ENCODE data around the gene SAMD4A.

SAMD4A gene

GRCh38 chr14:54662491-54663133 is 95.7 kb downstream of the SAMD4A start:
- DNase-seq = no peak

DNA sequence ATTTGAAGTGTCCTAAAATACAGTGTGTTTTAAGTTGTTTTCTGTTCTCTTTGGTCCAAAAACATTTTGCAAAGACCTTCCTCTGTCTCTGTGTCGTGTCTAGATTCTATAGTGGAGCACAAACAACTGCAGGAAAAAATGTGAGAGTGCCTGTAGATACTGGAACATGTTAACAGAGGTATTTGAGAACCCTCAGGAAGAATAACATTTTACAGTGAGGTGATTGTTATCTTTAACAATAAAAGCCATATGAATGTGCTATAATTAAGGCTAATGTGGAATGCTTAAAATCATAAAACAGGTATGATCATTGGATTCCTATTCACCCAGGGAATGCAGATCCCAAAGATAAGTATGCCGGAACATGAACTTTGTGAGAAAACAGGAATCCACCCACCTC is 98.0 kb downstream of the SAMD4A start:
- no peak for DNase-seq

- no peak for DNase-seq
Observed at GRCh38 chr14:54665946-54666345, 99.0 kb downstream of the SAMD4A start.

DNA sequence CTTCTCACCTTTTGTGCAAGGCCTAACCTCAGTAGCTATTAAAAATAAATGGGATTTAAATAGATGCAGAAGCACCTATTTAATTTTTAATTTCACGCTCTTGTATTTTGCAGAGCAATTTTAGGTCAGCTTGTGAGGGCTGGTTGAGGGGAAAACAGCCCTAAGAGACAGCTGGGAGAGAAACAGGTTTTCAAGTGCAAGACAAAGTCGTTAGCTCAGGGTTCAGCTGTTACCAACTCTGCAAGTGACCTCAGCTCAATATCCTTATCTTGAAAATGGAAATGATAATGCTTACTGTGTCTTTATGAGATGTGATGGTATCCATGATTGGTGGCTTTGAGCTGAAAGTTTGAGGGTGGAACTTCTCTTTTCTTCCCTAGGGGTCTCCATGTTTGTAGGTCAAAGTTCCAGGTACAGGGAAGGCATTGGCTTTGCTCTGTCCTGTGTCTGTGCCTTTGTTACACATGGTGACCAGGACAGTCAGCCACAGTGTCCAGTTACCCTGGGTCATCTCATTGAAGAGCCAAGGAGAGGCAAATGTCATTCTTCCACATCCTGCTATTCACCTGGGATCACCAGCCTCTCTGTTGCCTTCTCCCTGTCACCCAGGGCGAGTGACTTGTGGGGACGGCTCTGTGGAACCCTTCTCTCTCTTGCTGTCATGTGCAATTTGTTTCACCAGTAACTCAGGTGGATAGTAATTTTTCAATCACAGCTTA is 100.3 kb downstream of the SAMD4A start:
- DNase-seq = no peak

GRCh38 chr14:54667764-54668163 is 100.8 kb downstream of the SAMD4A start:
- DNase-seq = no peak

DNA sequence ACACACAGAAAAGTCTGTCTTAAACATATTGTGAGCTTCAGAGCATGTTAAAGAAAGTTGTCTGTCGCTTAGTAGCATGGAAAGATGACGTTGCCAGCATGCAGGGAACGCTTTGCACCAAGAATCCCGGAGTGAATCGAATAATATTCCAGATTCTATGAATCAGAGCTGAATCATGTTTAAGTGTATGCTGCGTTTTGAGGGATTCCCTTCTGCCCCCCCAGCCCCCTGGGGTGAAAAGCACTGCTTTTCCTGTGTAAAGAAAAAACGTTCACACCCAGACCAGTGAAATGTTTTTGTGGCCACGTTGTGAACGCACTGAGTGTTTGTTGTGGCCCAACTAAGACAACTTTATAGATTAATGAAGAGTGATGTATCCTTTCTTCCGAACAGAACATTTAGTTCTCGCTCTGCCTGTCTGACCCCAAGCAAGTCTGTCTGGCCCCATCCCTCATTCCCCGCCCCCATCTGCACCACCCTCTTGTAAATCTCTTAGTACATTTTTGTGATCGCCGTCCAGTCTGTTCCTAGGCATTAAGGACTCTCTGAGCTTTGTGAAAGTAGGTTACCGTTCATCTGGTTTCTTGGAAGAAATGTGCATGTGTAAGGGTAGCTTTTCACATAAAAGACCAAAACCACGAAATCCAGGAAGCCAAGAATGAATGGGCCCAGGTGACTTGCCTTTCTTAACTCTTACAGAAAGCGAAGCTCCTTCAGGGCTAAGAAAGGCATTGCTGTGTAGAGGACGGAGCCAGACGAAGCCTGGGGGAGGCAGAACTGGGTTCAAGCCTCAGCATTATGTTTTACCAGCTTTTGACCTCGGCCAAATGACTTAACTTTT is 103.0 kb downstream of the SAMD4A start:
- peak; percentile 4 for DNase-seq

DNA sequence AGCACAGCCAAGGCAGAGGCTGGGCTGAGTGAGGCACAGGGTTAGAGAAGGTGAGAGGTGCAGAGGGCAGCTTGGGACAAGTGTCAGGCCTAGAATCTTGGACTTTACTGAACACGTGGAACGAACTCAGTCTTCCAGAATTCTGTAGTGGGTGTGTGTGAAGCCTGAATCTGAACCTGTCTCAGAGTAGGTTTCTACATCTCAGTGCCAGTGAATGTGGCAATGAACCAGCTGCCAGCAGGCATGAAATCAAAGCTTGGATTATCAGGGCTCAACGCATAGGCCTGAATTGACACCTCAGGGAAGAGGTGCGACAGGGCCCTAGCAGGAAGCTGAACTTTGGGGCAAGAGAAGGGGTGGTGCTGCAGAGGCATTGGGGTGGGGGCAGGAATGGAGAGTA is 104.6 kb downstream of the SAMD4A start:
- no peak for DNase-seq

GRCh38 chr14:54672181-54672580 is 105.3 kb downstream of the SAMD4A start:
- DNase-seq = no peak

DNA sequence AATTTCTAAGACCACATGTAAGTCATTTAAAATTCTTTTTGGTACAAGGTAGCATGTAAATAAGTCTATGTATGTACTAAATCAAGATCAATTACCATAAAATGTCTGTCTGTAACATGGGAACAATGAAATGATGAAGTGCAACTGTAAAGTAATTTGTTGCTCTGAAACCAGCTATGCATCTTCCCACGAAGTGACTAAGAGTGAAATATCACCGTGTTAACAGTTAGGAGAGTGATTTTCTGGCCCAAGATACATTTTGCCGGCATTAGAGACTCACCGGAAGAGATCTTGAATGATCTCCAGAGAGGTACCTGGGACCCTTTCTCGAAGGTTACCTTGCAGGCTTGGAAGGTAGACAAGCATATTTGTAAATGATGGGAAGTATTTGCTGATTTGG is 105.8 kb downstream of the SAMD4A start:
- DNase-seq = no peak

- DNase-seq = no peak
Observed at GRCh38 chr14:54673193-54674045, 106.5 kb downstream of the SAMD4A start.

DNA sequence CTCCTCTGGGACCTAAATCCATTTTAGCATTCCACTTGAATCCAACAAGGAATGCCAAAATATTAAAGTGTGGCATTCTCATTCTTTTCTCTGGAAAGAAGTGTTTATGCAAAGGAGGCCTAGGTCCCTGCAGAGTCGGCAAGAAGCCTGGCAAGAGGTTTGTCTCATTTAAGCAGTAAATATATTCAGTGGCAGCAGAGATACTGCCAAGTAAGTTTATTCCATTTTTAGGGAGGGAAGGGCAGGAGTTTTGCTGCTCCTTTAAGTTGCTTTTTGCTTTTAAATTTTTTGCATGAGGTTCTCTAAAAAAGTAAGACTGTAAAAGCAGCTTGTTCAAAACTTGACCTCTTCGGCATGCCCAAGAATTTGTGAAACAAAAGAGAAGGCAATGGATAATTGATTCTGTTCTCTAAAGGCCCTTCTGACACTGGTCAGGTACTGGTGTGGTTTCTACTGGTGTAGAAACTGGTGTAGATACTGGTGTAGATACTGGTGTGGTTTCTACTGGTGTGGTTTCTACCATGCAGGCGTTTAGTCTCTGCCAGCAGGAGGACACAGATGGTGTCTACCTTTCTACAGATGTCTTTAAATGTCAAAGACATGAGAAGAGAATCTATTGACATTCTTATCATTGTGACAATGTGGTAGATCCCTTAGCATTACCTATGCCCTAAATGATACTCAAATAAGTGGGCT is 107.3 kb downstream of the SAMD4A start:
- no peak for DNase-seq

DNA sequence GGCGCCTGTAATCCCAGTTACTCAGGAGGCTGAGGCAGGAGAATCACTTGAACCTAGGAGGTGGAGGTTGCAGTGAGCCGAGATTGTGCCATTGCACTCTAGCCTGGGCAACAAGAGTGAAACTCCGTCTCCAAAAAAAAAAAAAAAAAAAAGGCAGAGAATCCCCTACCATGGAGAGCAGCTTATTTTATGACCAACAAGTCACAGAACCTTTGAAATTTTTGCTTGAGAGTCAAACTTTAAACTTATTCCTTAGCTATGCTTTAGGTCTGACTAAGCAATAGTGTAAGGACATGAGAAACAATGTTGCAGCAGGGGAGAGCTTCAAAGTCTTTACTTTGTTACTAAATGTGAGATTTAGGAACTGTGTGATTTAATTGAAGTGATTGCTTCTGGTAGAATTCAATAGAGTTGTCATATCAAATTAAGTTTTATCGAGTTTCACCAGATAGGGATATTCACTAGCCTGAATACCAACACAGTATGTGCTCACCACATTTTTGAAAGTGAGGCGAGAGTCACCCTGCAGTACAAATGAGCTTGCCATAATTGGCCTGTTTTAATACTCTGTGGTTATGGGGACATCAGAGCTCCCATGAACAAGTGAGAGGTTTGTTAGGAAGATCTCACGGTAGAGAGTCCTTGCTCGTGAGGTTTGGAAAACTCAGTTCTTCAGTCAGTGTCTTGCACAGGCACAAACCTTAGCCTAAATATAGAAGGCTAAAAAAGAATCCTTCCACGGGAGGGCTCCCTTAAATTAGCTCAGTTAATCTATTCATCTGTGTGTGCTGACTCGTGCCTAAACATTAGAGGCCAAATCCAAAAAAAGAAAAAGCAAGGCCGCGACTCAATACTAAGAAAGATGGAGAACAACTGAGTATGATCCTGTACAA is 108.6 kb downstream of the SAMD4A start:
- DNase-seq = no peak

DNA sequence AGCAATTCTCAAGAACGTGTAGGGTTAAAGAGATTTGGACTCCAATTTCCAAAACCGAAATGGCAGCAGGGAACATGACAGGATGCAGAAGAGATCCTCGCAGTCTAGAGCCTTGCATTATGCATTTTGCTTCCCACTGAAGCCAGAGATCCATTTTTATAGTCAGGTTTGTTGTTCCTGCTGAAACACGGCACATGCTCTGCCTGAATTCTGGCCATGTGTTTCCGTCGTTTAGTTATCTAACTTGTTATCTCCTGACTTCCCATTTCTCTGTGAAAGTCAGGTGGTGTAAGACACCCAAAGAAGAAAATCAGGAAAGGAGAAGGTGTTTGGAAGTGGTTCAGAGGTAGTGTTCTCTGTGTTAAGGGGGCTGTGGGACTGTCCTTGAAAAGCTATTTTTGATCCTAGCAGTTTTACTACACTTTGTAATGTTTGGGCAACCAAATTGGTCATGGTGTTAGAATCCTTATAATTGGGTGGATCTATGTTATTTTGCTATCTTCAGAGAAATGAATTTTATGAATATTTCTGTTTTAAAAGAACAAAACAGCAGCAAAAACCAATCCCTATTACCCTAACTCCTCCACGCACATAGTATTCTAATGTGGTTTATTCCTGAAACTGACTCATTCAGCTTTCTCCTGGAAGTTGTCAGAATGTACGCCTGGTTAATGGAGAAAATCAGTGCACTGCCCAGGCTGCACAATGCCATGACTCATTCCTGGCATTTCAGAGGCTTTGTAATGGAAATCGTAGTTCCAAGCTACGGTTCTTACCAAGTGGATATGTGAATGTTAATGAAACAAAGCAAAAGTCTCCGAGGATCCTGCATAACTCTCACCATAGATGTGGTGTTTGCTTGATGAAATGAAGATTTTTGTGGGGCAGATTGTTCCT is 110.1 kb downstream of the SAMD4A start:
- DNase-seq = no peak

DNA sequence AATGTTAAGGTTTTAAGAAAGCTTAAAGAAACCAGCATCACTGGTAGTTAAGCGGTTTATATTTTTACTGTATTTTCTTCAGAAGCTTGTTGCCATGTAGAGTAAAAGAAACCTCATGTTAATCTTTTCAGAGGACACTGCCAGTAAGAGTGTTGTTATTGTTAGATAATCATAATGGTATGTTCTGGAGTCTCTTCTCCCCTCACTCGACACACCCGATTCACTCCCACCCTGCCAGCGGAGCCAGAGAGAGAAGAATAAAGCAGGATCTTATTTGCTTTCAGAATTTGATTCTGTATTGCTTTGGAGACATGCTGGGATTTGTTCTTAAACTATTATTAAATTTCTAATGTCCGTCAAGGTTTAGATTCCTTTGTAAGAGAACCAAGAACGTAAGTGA is 113.7 kb downstream of the SAMD4A start:
- no peak for DNase-seq

GRCh38 chr14:54681811-54682261 is 114.9 kb downstream of the SAMD4A start:
- DNase-seq = no peak

- DNase-seq = no peak
Observed at GRCh38 chr14:54682578-54682977, 115.7 kb downstream of the SAMD4A start.

DNA sequence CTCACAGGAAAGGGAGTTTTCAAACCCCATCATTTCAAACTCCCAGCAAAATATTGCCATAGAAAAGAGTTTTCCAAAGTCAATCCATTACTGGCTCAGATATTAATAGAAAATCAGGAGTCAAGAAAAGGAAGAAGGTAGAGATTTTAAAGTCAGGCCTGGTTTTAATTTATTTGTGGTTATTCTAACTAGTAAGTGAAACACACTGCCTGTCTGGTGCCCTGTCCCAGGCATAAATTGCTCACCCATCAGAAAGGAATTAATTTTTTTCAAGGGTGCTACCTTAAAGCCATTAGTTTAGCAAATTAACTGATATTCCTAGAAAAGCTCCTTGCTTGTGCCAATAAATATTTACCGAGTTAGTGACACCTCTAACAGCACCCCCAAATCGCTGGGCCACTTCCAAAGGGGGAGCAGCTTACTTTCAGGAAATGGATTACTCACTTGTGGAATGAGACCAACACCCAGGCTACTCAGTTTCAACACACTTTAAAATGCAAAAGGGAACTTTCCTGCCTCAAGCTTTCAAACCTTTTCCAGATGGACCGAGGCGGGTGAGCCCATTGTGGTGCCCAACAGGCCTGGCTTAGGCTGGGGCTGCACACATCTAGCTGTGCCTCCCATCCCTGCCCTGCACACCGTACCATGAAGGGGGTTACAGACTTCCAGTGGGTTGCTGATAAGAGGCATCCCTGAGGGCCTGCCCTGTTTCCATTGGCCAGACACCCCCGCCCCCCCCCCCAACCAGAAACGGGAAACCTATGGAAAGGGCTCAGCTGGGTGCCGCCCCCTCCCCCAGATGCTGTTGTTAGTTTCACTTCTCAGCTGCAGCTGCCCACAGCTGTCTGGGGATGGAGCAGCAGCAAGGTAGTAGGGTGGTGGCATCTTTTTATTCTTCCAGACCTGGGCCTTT is 117.2 kb downstream of the SAMD4A start:
- no peak for DNase-seq

DNA sequence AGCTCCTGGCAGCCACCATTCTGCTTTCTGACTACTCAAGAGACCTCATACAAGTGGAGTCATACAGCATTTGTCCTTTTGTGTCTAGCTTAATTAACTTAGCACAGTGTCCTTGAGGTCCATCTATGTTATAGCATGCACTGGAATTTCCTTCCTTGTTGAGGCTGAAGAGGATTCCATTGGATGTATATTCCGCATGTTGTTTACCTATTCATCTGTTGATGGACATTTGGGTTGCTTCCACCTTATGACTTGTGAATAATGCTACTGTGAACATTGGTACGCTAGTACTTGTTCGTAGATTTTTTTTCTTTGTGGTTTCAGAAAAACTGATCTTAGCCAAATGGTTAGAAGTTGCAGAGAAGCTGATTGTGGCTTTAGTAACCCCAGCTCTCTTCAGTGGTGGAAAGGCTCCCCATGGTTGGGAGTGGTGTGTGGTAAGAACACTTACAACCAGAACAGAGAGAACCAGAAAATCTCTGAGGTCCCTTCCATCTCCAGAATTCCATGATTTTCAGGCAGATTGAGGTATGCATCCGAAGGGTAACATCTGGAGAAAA is 118.4 kb downstream of the SAMD4A start:
- no peak for DNase-seq
